Fibroblast of pulmonary artery (primary cell): ENCODE measurements around the gene SENP2.

Source experiments
- DNase-seq: peaks from one replicate; pipeline ENCODE4 v3.0.0-alpha.2; 2010; ENCODE audit warnings: low read depth
- H3K4me3 ChIP-seq: replicated peaks from 2 replicates; pipeline ENCODE4 v1.5.1; 2011; ENCODE audit warnings: low read depth, mild to moderate bottlenecking, control low read depth, low read length, moderate library complexity
- CTCF ChIP-seq: IDR thresholded peaks from 2 replicates; pipeline ENCODE4 v1.5.1; 2011; ENCODE audit warnings: mild to moderate bottlenecking, control low read depth, low read length, inconsistent platforms; ENCODE audit errors: missing control alignments

SENP2 gene

GRCh38 chr3:185645596-185646381 is 59.7 kb downstream of the SENP2 start:
- DNase-seq, result no peak
- no peak for TF ChIP-seq CTCF
- no peak overlapping the region for H3K4me3 ChIP-seq

- DNase-seq, result no peak
These were observed 60.5 kb downstream of the SENP2 start for GRCh38 chr3:185646382-185647133.

GRCh38 chr3:185647134-185647879 is 61.2 kb downstream of the SENP2 start:
- no peak for DNase-seq
- no peak for TF ChIP-seq CTCF
- no peak overlapping the region for H3K4me3 ChIP-seq

More at GRCh38 chr3:185646382-185647133, 60.5 kb downstream of the SENP2 start:
- no peak for TF ChIP-seq CTCF
- no peak overlapping the region for H3K4me3 ChIP-seq

- DNase-seq, result no peak
- no peak overlapping the region for H3K4me3 ChIP-seq
- no peak for TF ChIP-seq CTCF
These were observed 61.8 kb downstream of the SENP2 start for GRCh38 chr3:185647880-185648210.

GRCh38 chr3:185648396-185648795 is 62.3 kb downstream of the SENP2 start:
- no peak for DNase-seq
- no peak for TF ChIP-seq CTCF
- H3K4me3 ChIP-seq, result no peak overlapping the region

- peak; percentile 1 for TF ChIP-seq CTCF
- DNase-seq, result peak; percentile 49
- H3K4me3 ChIP-seq, result no peak overlapping the region
These were observed 63.3 kb downstream of the SENP2 start for GRCh38 chr3:185649414-185649813.
